ACC112 (cell line): Measurements from ENCODE around the gene WASHC2C.
"Not testable (repeated sequence)": the region's sequence is repeated elsewhere in the genome, so short reads cannot be mapped to it uniquely, and the experiment has no call there.

Source experiments
- H2AFZ ChIP-seq: fragments of 200-600 bp; sonication (generic); one replicate; pipeline ENCODE4 v1.6.0; 2017; ENCODE audit warnings: antibody characterized with exemption, low read length; ENCODE audit not compliant: unreplicated experiment
- H3K27ac ChIP-seq: fragments of 200-600 bp; sonication (generic); 2 replicates; pipeline ENCODE4 v1.5.1; 2014; ENCODE audit warnings: low read depth, mild to moderate bottlenecking, antibody characterized with exemption, low read length, moderate library complexity
- H3K27me3 ChIP-seq: fragments of 200-600 bp; sonication (generic); 2 replicates; pipeline ENCODE4 v1.6.1; 2014; ENCODE audit warnings: mild to moderate bottlenecking, antibody characterized with exemption, low read length, moderate library complexity, mixed read lengths; ENCODE audit not compliant: insufficient read depth
- H3K36me3 ChIP-seq: fragments of 200-600 bp; sonication (generic); 2 replicates; pipeline ENCODE4 v1.6.1; 2016; ENCODE audit warnings: mild to moderate bottlenecking, antibody characterized with exemption, low read length, moderate library complexity, mixed read lengths; ENCODE audit not compliant: insufficient read depth
- H3K4me1 ChIP-seq: fragments of 200-600 bp; sonication (generic); one replicate; pipeline ENCODE4 v1.6.1; 2016; ENCODE audit warnings: low read length, mixed read lengths; ENCODE audit not compliant: insufficient read depth, unreplicated experiment, control insufficient read depth
- H3K4me3 ChIP-seq: fragments of 200-600 bp; sonication (generic); 2 replicates; pipeline ENCODE4 v1.5.1; 2014; ENCODE audit warnings: mild to moderate bottlenecking, low read depth, low read length
- H3K79me2 ChIP-seq: fragments of 200-600 bp; sonication (generic); one replicate; pipeline ENCODE4 v1.6.0; 2016; ENCODE audit warnings: low read length; ENCODE audit not compliant: control insufficient read depth, unreplicated experiment, insufficient read depth

WASHC2C gene

GRCh38 chr10:45763037-45763436 is 36.0 kb downstream of the WASHC2C start:
- not testable (repeated sequence) for H3K4me3 ChIP-seq, H3K27ac ChIP-seq, H3K79me2 ChIP-seq, H3K27me3 ChIP-seq, H2AFZ ChIP-seq, H3K4me1 ChIP-seq, H3K36me3 ChIP-seq

GRCh38 chr10:45768334-45768733 is 41.3 kb downstream of the WASHC2C start:
- not testable (repeated sequence) for H3K36me3 ChIP-seq, H3K79me2 ChIP-seq, H3K27me3 ChIP-seq, H3K4me1 ChIP-seq, H2AFZ ChIP-seq, H3K27ac ChIP-seq, H3K4me3 ChIP-seq

- H3K4me1 ChIP-seq, H3K27me3 ChIP-seq, H3K36me3 ChIP-seq, H3K27ac ChIP-seq, H2AFZ ChIP-seq, H3K4me3 ChIP-seq, H3K79me2 ChIP-seq: not testable (repeated sequence)
Measured at GRCh38 chr10:45771757-45772461, 44.8 kb downstream of the WASHC2C start.

- H3K79me2 ChIP-seq, H3K36me3 ChIP-seq, H3K27me3 ChIP-seq, H2AFZ ChIP-seq, H3K4me3 ChIP-seq, H3K27ac ChIP-seq, H3K4me1 ChIP-seq: not testable (repeated sequence)
Measured at GRCh38 chr10:45786217-45786616, 59.2 kb downstream of the WASHC2C start.

GRCh38 chr10:45787212-45787741 is 60.2 kb downstream of the WASHC2C start:
- H3K27ac ChIP-seq, H3K79me2 ChIP-seq, H3K27me3 ChIP-seq, H3K4me3 ChIP-seq, H3K36me3 ChIP-seq, H2AFZ ChIP-seq, H3K4me1 ChIP-seq: not testable (repeated sequence)

- not testable (repeated sequence) for H3K4me1 ChIP-seq, H3K79me2 ChIP-seq, H3K36me3 ChIP-seq, H2AFZ ChIP-seq, H3K27ac ChIP-seq, H3K4me3 ChIP-seq, H3K27me3 ChIP-seq
Measured at GRCh38 chr10:45789991-45790390, 62.9 kb downstream of the WASHC2C start.

- not testable (repeated sequence) for H3K36me3 ChIP-seq, H2AFZ ChIP-seq, H3K4me3 ChIP-seq, H3K27me3 ChIP-seq, H3K79me2 ChIP-seq, H3K27ac ChIP-seq, H3K4me1 ChIP-seq
Measured at GRCh38 chr10:45790694-45791426, 63.8 kb downstream of the WASHC2C start.

GRCh38 chr10:45794761-45795160 is 67.7 kb downstream of the WASHC2C start:
- not testable (repeated sequence) for H2AFZ ChIP-seq, H3K27me3 ChIP-seq, H3K4me3 ChIP-seq, H3K4me1 ChIP-seq, H3K27ac ChIP-seq, H3K79me2 ChIP-seq, H3K36me3 ChIP-seq

GRCh38 chr10:45803060-45804010 is 76.3 kb downstream of the WASHC2C start:
- H3K4me1 ChIP-seq = not testable (repeated sequence)

GRCh38 chr10:45804996-45805395 is 77.9 kb downstream of the WASHC2C start:
- not testable (repeated sequence) for H3K36me3 ChIP-seq, H3K4me3 ChIP-seq, H3K79me2 ChIP-seq, H3K4me1 ChIP-seq, H3K27ac ChIP-seq, H2AFZ ChIP-seq, H3K27me3 ChIP-seq

More at GRCh38 chr10:45803060-45804010, 76.3 kb downstream of the WASHC2C start:
- not testable (repeated sequence) for H3K4me3 ChIP-seq, H3K79me2 ChIP-seq, H2AFZ ChIP-seq, H3K27me3 ChIP-seq, H3K27ac ChIP-seq, H3K36me3 ChIP-seq
